K562 (cell line): Measurements from ENCODE around the gene PRF1. TPM values are rescaled to one million over a fixed set of nuclear protein-coding genes. Genes with fewer than 3 reads are reported as not detected.

ENCODE experiments used
- ATAC-seq: fragments of 200-7000 bp; cut with Tn5 transposase; 3 replicates; pipeline ENCODE4 v1.9.1; 2020; ENCODE audit warnings: moderate library complexity
- BruUV-seq: library from RNA; stranded (reverse); fragments of 400-500 nt; replicated peaks from 2 replicates; lab custom pipeline; 2021; lab: Mats Ljungman, UMichigan
- CTCF ChIA-PET: fragments of 300-600 bp; formaldehyde crosslinking; extraction: SDS; loops from one replicate; lab custom pipeline; 2021; ENCODE audit warnings: low intra/inter-chr PET ratio; lab: Yijun Ruan, JAX
- POLR2A ChIA-PET: fragments of 300-600, 350-650 bp; sonication (Branson Sonifier 250); formaldehyde crosslinking; extraction: SDS; loops from one replicate; lab custom pipeline; 2021; ENCODE audit warnings: antibody characterized with exemption, inconsistent platforms; lab: Yijun Ruan, JAX
- DNase-seq, 4 experiments: peaks; one replicate each; pipeline versions ENCODE4 v3.0.0 to v3.0.0-alpha.2; 2011 to 2018; ENCODE audit warnings: low spot score in 3 of 4, mixed read lengths in 3 of 4; ENCODE audit errors: extremely low read depth in 1 of 4
- FAIRE-seq: peaks from 2 replicates; lab custom pipeline; 2011; peaks lifted over from hg19 to GRCh38; lab: Jason Lieb, UNC
- H2AFZ ChIP-seq: 2 replicates; pipeline ENCODE4 v1.6.0; 2011; ENCODE audit warnings: low read depth, low read length, control low read depth, inconsistent platforms
- H3K27ac ChIP-seq: fragments of 200-600 bp; 3 replicates; pipeline ENCODE4 v1.8.0; 2011; ENCODE audit warnings: low read depth, mild to moderate bottlenecking, control low read depth, inconsistent platforms, low read length, moderate library complexity, mixed read lengths; ENCODE audit errors: extremely low read depth
- H3K27me3 ChIP-seq, 2 experiments: fragments of 300-600 bp in 1 of 2; 2 replicates in 1 of 2; 3 replicates in 1 of 2; pipeline versions ENCODE4 v1.6.0 to v1.8.0; 2011; ENCODE audit warnings: inconsistent platforms in 2 of 2, low read length in 2 of 2, mild to moderate bottlenecking in 1 of 2, mixed read lengths in 1 of 2, moderate library complexity in 1 of 2; ENCODE audit not compliant: control insufficient read depth in 2 of 2, insufficient read depth in 2 of 2
- H3K36me3 ChIP-seq: fragments of 300-600 bp; 3 replicates; pipeline ENCODE4 v1.8.0; 2011; ENCODE audit warnings: mild to moderate bottlenecking, low read length, inconsistent platforms; ENCODE audit not compliant: control insufficient read depth, insufficient read depth
- H3K4me1 ChIP-seq, 2 experiments: fragments of 200-600 bp in 1 of 2; replicated peaks in 1 of 2; 2 replicates in 1 of 2; 3 replicates in 1 of 2; pipeline versions ENCODE4 v1.5.1 to v1.8.0; 2011; ENCODE audit warnings: inconsistent platforms in 2 of 2, low read length in 2 of 2, mild to moderate bottlenecking in 1 of 2, mixed read lengths in 1 of 2, moderate library complexity in 1 of 2; ENCODE audit not compliant: control insufficient read depth in 2 of 2, insufficient read depth in 2 of 2
- H3K4me2 ChIP-seq: 2 replicates; pipeline ENCODE4 v1.6.1; 2011; ENCODE audit warnings: low read length, control low read depth, inconsistent platforms, mixed read lengths; ENCODE audit not compliant: insufficient read depth
- H3K4me3 ChIP-seq: fragments of 200-600 bp; sonication (generic), shearing (Covaris generic); 2 replicates; pipeline ENCODE4 v1.5.1; 2016; ENCODE audit warnings: control low read depth, inconsistent platforms
- H3K79me2 ChIP-seq: fragments of 200-600 bp; 3 replicates; pipeline ENCODE4 v1.8.0; 2011; ENCODE audit warnings: low read length, inconsistent platforms; ENCODE audit not compliant: control insufficient read depth, insufficient read depth
- H3K9ac ChIP-seq, 2 experiments: 2 replicates each; pipeline versions ENCODE4 v1.6.0 to v1.6.1; 2011; ENCODE audit warnings: low read depth in 2 of 2, low read length in 2 of 2, control low read depth in 1 of 2, inconsistent platforms in 1 of 2, mild to moderate bottlenecking in 1 of 2, mixed read lengths in 1 of 2; ENCODE audit not compliant: insufficient read depth in 1 of 2
- H3K9me1 ChIP-seq: one replicate; pipeline ENCODE4 v1.6.0; 2011; ENCODE audit warnings: inconsistent platforms, mild to moderate bottlenecking, low read length, moderate library complexity; ENCODE audit not compliant: control insufficient read depth, insufficient read depth
- H3K9me3 ChIP-seq: replicated peaks from 2 replicates; pipeline ENCODE4 v1.5.1; 2011; ENCODE audit warnings: low read depth, low read length, inconsistent platforms; ENCODE audit not compliant: control insufficient read depth, insufficient read depth
- H4K20me1 ChIP-seq: replicated peaks from 2 replicates; pipeline ENCODE4 v1.6.1; 2011; ENCODE audit warnings: low read length, inconsistent platforms, mixed read lengths; ENCODE audit not compliant: control insufficient read depth, insufficient read depth
- CBX1 ChIP-seq: sonication (generic); IDR thresholded peaks from 2 replicates; pipeline ENCODE4 v1.6.1; 2016; ENCODE audit warnings: antibody characterized with exemption, low read depth, mild to moderate bottlenecking
- CBX5 ChIP-seq: IDR thresholded peaks from 2 replicates; pipeline ENCODE4 v1.6.1; 2014; ENCODE audit warnings: low read depth, borderline replicate concordance
- CEBPB ChIP-seq: fragments of 450-650 bp; IDR thresholded peaks from 2 replicates; pipeline ENCODE4 v1.6.1; 2016; ENCODE audit warnings: missing genetic modification characterization, missing compliant biosample characterization
- CHCHD3 ChIP-seq: fragments of 250-450 bp; sonication (Bioruptor Pico); IDR thresholded peaks from 2 replicates; pipeline ENCODE4 v2.1.2; 2022; ENCODE audit warnings: mild to moderate bottlenecking
- DACH1 ChIP-seq: fragments of 450-650 bp; IDR thresholded peaks from 2 replicates; pipeline ENCODE4 v1.6.1; 2018; ENCODE audit not compliant: partially characterized antibody
- EZH2 ChIP-seq: IDR thresholded peaks from 2 replicates; pipeline ENCODE4 v1.6.1; 2012; ENCODE audit warnings: low read depth, mild to moderate bottlenecking, inconsistent platforms, low read length, borderline replicate concordance
- FOXA1 ChIP-seq: fragments of 450-650 bp; IDR thresholded peaks from 2 replicates; pipeline ENCODE4 v1.6.1; 2016; ENCODE audit warnings: mild to moderate bottlenecking, borderline replicate concordance
- GATAD2A ChIP-seq: fragments of 450-650 bp; IDR thresholded peaks from 2 replicates; pipeline ENCODE4 v1.6.1; 2017
- HLTF ChIP-seq: fragments of 450-650 bp; IDR thresholded peaks from 2 replicates; pipeline ENCODE4 v1.6.1; 2016
- IFI16 ChIP-seq: fragments of 250-450 bp; sonication (Bioruptor Pico); IDR thresholded peaks from 2 replicates; pipeline ENCODE4 v2.1.2; 2022; ENCODE audit warnings: mild to moderate bottlenecking, inconsistent platforms
- NFE2 ChIP-seq: IDR thresholded peaks from 2 replicates; pipeline ENCODE4 v1.6.1; 2014; ENCODE audit warnings: antibody characterized with exemption, low read depth
- PTTG1 ChIP-seq: fragments of 450-650 bp; IDR thresholded peaks from 2 replicates; pipeline ENCODE4 v1.6.1; 2016; ENCODE audit warnings: low read depth, mild to moderate bottlenecking, missing genetic modification characterization, missing compliant biosample characterization
- TAF1 ChIP-seq: IDR thresholded peaks from 2 replicates; pipeline ENCODE4 v1.6.1; 2011; ENCODE audit warnings: mild to moderate bottlenecking, low read length, moderate library complexity; ENCODE audit not compliant: insufficient read depth, control insufficient read depth, severe bottlenecking; ENCODE audit errors: extremely low read depth
- TCF7L2 ChIP-seq: fragments of 150-350 bp; IDR thresholded peaks from 2 replicates; pipeline ENCODE4 v1.6.1; 2016; ENCODE audit warnings: low read depth, mild to moderate bottlenecking, low read length, moderate library complexity
- TRIM24 ChIP-seq, 2 experiments: fragments of 450-650 bp; IDR thresholded peaks; 2 replicates each; pipeline ENCODE4 v1.6.1; 2016
- TRIM28 ChIP-seq: fragments of 450-650 bp; IDR thresholded peaks from 2 replicates; pipeline ENCODE4 v1.6.1; 2017
- YY1 ChIP-seq, 3 experiments: IDR thresholded peaks; 2 replicates each; pipeline ENCODE4 v1.6.1; 2011; ENCODE audit warnings: low read length in 2 of 3, mild to moderate bottlenecking in 2 of 3, moderate library complexity in 2 of 3, borderline replicate concordance in 1 of 3, control low read depth in 1 of 3, low read depth in 1 of 3; ENCODE audit not compliant: insufficient read depth in 3 of 3, insufficient replicate concordance in 2 of 3, control insufficient read depth in 1 of 3, insufficient read length in 1 of 3; ENCODE audit errors: extremely low read depth in 1 of 3
- ZNF146 ChIP-seq: IDR thresholded peaks from one replicate; pipeline ENCODE4 v1.6.1; 2018; ENCODE audit warnings: missing compliant biosample characterization; ENCODE audit not compliant: unreplicated experiment
- ZNF232 ChIP-seq: sonication (generic); formaldehyde crosslinking; IDR thresholded peaks from 2 replicates; pipeline ENCODE4 v1.8.0; 2022; ENCODE audit warnings: mild to moderate bottlenecking, missing genetic modification reagents
- ZNF280A ChIP-seq: fragments of 450-650 bp; IDR thresholded peaks from 2 replicates; pipeline ENCODE4 v1.6.1; 2018; ENCODE audit warnings: mild to moderate bottlenecking, low read depth; ENCODE audit not compliant: partially characterized antibody
- ZNF311 ChIP-seq: fragments of 250-450 bp; sonication (Bioruptor Pico); IDR thresholded peaks from 2 replicates; pipeline ENCODE4 v1.4.0; 2020; ENCODE audit warnings: mild to moderate bottlenecking, moderate library complexity
- WGBS: fragments of 100-300 bp; shearing (Covaris generic); methylation state at CpG from one replicate; pipeline ENCODE4 v1.1.6; 2016; ENCODE audit warnings: low coverage, mixed read lengths; ENCODE audit not compliant: insufficient coverage; ENCODE audit errors: missing lambda C conversion rate; 5-methylcytosine and 5-hydroxymethylcytosine counted together
- in situ Hi-C: fragments of 300-500 bp; cut with MboI; formaldehyde crosslinking; loops from 4 replicates; pipeline ENCODE4 v1.15.0; 2018; ENCODE audit warnings: inconsistent platforms, mixed read lengths
- intact Hi-C: fragments of 100-400 bp; cut with micrococcal nuclease; formaldehyde crosslinking; loops from 2 replicates; pipeline ENCODE4 v1.14.2; 2022
- polyA plus RNA-seq, 8 experiments: library from polyadenylated mRNA; depleted of rRNA in 4 of 8; stranded (reverse) in 5 of 8; unstranded in 3 of 8; fragments of >200 nt; fragmentation: Nextera tagmentation in 2 of 8; fragmentation: Illumina TruSeq in 1 of 8; extraction: Ambion mirVana in 2 of 8; extraction: Trizol in 1 of 8; gene quantifications; 2 replicates each; pipeline versions ENCODE4 v1.2.1 to v1.2.3, GENCODE V29; 2011 to 2014; ENCODE audit warnings: inconsistent platforms in 1 of 8, missing spikeins in 1 of 8
- total RNA-seq, 7 experiments: library from RNA; depleted of rRNA in 6 of 7; stranded (reverse); fragments of >200 nt in 6 of 7; fragmentation: Illumina TruSeq in 2 of 7; extraction: Trizol in 2 of 7; gene quantifications; 2 replicates each; pipeline versions ENCODE4 v1.2.1 to v1.2.3, GENCODE V29; 2011 to 2021; ENCODE audit warnings: low replicate concordance in 1 of 7
- TF ChIP-seq, protein P1 (sequence below): sonication (generic); formaldehyde crosslinking; IDR thresholded peaks from 2 replicates; pipeline ENCODE4 v1.8.1; 2023; ENCODE audit warnings: mild to moderate bottlenecking, missing genetic modification reagents

Gene PRF1
- total and polyA plus RNA-seq, 9 of the 15 experiments (the other 6 are each of a cell fraction or from before 2014, with no cell fraction given), result 3.8 to 8.6 (median 6.3) TPM

- no peak overlapping the region for H3K27ac ChIP-seq
- intact Hi-C loops (no loop called here), in situ Hi-C loops (no loop called here)
- no peak overlapping the region for H3K4me2 ChIP-seq
- no peaks in the 10 kb centered on the region for H3K36me3 ChIP-seq
- no peak overlapping the region for H3K9ac ChIP-seq
- H4K20me1 ChIP-seq, result no peaks in the 10 kb centered on the region
- FAIRE-seq, result no peak
- ATAC-seq, result no peak
- peaks cover 48% of the 10 kb centered on the region for H3K9me3 ChIP-seq
- no peaks in the 10 kb centered on the region for H3K9me1 ChIP-seq
- CTCF ChIA-PET, result no interaction called here
- POLR2A ChIA-PET, result interaction anchor here (0.7 kb wide), 1 partner anchor 10 kb away, joined by 3 read pairs; no protein-coding TSS in a partner anchor
- H3K27me3 ChIP-seq, result no peaks in the 10 kb centered on the region
- H3K4me1 ChIP-seq, result peaks cover 10 to 39% of the 10 kb centered on the region in 2 experiments; a peak in 4 of 5 replicates
- H3K4me3 ChIP-seq, result no peak overlapping the region
- WGBS, result 93% methylated on average over 5 of the region's 5 CpGs
- H2AFZ ChIP-seq, result no peak overlapping the region
- BruUV-seq, result no TSS peak
- no peaks in the 10 kb centered on the region for H3K79me2 ChIP-seq
- peak in 1 of 4 experiments; percentile 67 for DNase-seq
- no peak for TF ChIP-seq TAF1
- TF ChIP-seq CEBPB (tag), result peak; percentile 57
- TF ChIP-seq DACH1, result no peak
- peak; percentile 97 for TF ChIP-seq CBX5
- peak in 1 of 3 experiments; percentile 63 for TF ChIP-seq YY1 (IDR thresholded peaks at IDR 0.05; ENCODE audit: borderline replicate concordance in 1 of 3, control insufficient read depth in 1 of 3, extremely low read depth in 1 of 3, insufficient read depth in 3 of 3, insufficient read length in 1 of 3, insufficient replicate concordance in 2 of 3, low read depth in 1 of 3, low read length in 2 of 3)
- no peak for TF ChIP-seq ZNF232 (CRISPR knock-in tag)
- no peak for TF ChIP-seq PTTG1 (tag)
- peak; percentile 93 for TF ChIP-seq CBX1
- TF ChIP-seq HLTF, result peak; percentile 71; the same call in 1 of the 2 replicates
- TF ChIP-seq NFE2, result 0 out of 2 replicates have a peak, but pooled peaks have one; percentile 9
- TF ChIP-seq, protein P1, sequence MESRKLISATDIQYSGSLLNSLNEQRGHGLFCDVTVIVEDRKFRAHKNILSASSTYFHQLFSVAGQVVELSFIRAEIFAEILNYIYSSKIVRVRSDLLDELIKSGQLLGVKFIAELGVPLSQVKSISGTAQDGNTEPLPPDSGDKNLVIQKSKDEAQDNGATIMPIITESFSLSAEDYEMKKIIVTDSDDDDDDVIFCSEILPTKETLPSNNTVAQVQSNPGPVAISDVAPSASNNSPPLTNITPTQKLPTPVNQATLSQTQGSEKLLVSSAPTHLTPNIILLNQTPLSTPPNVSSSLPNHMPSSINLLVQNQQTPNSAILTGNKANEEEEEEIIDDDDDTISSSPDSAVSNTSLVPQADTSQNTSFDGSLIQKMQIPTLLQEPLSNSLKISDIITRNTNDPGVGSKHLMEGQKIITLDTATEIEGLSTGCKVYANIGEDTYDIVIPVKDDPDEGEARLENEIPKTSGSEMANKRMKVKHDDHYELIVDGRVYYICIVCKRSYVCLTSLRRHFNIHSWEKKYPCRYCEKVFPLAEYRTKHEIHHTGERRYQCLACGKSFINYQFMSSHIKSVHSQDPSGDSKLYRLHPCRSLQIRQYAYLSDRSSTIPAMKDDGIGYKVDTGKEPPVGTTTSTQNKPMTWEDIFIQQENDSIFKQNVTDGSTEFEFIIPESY, result peak; percentile 54; the same call in 1 of the 2 replicates
- TF ChIP-seq IFI16 (CRISPR knock-in tag), result no peak
- no peak for TF ChIP-seq ZNF146 (CRISPR knock-in tag)
- TF ChIP-seq FOXA1, result no peak
- peak; percentile 98 for TF ChIP-seq TRIM28
- no peak for TF ChIP-seq GATAD2A
- no peak for TF ChIP-seq TCF7L2
- TF ChIP-seq ZNF311, result 0 out of 2 replicates have a peak, but pooled peaks have one; percentile 45
- peak; percentile 67 to 89; a peak in 3 of 4 replicates for TF ChIP-seq TRIM24 (IDR thresholded peaks at IDR 0.05)
- peak; percentile 85 for TF ChIP-seq ZNF280A
- 0 out of 2 replicates have a peak, but pooled peaks have one; percentile 33 for TF ChIP-seq CHCHD3 (CRISPR knock-in tag)
- no peak for TF ChIP-seq EZH2
Observed at GRCh38 chr10:70651661-70652060, 49.1 kb upstream of the PRF1 start.
